NB4 (cell line): ENCODE data around the gene AKAP7.

Experiments used
- POLR2A ChIP-seq: IDR thresholded peaks from 2 replicates; pipeline ENCODE4 v1.6.1; 2011; ENCODE audit warnings: mild to moderate bottlenecking; ENCODE audit not compliant: insufficient read length; ENCODE audit errors: extremely low read depth
- TF ChIP-seq, protein P1 (sequence below): IDR thresholded peaks from one replicate; pipeline ENCODE4 v1.5.1; 2012; ENCODE audit warnings: low read depth, low read length

DNA sequence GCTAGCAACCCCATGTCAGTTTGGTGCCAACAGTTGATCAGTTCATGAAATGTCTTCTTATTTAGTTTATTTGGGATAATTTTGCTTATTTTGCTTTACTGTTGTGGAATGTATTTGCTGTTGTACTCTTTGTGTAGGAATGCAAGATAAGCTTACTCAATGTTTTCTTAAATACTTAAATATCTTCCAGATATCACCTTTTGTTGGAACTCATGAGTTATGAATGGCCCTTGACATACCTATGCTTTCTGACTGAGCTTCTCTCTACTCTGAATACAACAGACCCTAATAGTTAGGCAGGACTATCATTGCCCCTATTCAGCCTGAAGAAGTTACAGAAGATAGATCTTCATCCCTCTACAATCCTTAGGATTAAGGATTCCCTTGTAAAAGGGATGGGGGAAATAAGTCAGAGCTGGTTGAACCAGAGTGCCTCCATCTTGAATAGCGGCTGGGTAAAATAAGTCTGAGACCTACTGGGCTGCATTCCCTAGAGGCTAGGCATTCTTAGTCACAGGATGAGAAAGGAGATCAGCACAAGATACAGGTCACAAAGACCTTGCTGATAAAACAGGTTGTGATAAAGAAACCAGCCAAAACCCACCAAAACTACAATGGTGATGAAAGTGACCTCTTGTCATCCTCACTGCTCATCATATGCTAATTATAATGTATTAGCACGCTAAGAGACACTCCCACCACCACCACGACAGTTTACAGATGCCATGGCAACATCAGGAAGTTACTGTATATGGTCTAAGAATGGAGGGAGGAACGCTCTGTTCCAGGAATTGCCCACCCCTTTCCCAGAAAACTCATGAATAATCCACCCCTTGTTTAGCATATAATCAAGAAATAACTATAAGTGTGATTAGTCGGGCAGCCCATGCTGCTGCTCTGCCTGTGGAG, 196.9 kb downstream of the AKAP7 start:
- TF ChIP-seq, protein P1, sequence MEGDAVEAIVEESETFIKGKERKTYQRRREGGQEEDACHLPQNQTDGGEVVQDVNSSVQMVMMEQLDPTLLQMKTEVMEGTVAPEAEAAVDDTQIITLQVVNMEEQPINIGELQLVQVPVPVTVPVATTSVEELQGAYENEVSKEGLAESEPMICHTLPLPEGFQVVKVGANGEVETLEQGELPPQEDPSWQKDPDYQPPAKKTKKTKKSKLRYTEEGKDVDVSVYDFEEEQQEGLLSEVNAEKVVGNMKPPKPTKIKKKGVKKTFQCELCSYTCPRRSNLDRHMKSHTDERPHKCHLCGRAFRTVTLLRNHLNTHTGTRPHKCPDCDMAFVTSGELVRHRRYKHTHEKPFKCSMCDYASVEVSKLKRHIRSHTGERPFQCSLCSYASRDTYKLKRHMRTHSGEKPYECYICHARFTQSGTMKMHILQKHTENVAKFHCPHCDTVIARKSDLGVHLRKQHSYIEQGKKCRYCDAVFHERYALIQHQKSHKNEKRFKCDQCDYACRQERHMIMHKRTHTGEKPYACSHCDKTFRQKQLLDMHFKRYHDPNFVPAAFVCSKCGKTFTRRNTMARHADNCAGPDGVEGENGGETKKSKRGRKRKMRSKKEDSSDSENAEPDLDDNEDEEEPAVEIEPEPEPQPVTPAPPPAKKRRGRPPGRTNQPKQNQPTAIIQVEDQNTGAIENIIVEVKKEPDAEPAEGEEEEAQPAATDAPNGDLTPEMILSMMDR: no peak
- TF ChIP-seq POLR2A: no peak
